ENCODE data around the gene PLPP7. TPM values are rescaled to one million over a fixed set of nuclear protein-coding genes. Genes with fewer than 3 reads are reported as not detected.

Gene PLPP7
- total and polyA plus RNA-seq, 4 donors = 0.18 to 0.59 (median 0.51) TPM; not detected in 1

GRCh38 chr9:131290767-131291370 lies 1.3 kb downstream of the PLPP7 start (continued):
- TF ChIP-seq FOXA1 (IDR thresholded peaks at IDR 0.05) = no peak
- TF ChIP-seq EGR1 (IDR thresholded peaks at IDR 0.05; ENCODE audit: low read depth in 2 of 2) = no peak

- Histone ChIP-seq H3K27ac (ENCODE audit: low read depth in 1 of 2, low read length in 2 of 2) (no peak overlapping the region), H3K36me3 (ENCODE audit: control insufficient read depth in 4 of 4, insufficient read depth in 3 of 4, low read depth in 1 of 4, low read length in 3 of 4) (no peaks in the 10 kb centered on the region), H3K9me3 (ENCODE audit: control insufficient read depth in 4 of 4, low read length in 3 of 4) (no peaks in the 10 kb centered on the region), H3K4me3 (ENCODE audit: low read depth in 1 of 3, low read length in 3 of 3) (no peak overlapping the region), H3K27me3 (ENCODE audit: control insufficient read depth in 4 of 4, insufficient read depth in 4 of 4, low read length in 3 of 4) (no peaks in the 10 kb centered on the region), H3K9ac (ENCODE audit: low read depth in 1 of 2, low read length in 2 of 2) (no peak overlapping the region), H3K4me1 (ENCODE audit: control insufficient read depth in 4 of 4, insufficient read depth in 4 of 4, low read length in 3 of 4) (no peaks in the 10 kb centered on the region)
- TF ChIP-seq FOXA2 (IDR thresholded peaks at IDR 0.05) = no peak
- no peak for TF ChIP-seq ZBTB33 (IDR thresholded peaks at IDR 0.05)
- TF ChIP-seq JUND (IDR thresholded peaks at IDR 0.05) = no peak
- TF ChIP-seq RXRA (IDR thresholded peaks at IDR 0.05) = no peak
- no peak for TF ChIP-seq SP1 (IDR thresholded peaks at IDR 0.05)
- TF ChIP-seq CTCF (IDR thresholded peaks at IDR 0.05; ENCODE audit: low read depth, low read length, missing input control) = no peak
- no peak for TF ChIP-seq GABPA (IDR thresholded peaks at IDR 0.05 in 1 of 2, conservative IDR thresholded peaks at IDR 0.05 in 1 of 2)
- no peak for TF ChIP-seq RAD21 (IDR thresholded peaks at IDR 0.05)
- no peak for TF ChIP-seq YY1 (IDR thresholded peaks at IDR 0.05)
- no peak for TF ChIP-seq HNF4A (conservative IDR thresholded peaks at IDR 0.05)
- no peak for TF ChIP-seq FOXA1 (IDR thresholded peaks at IDR 0.05)
- TF ChIP-seq MAX (IDR thresholded peaks at IDR 0.05) = no peak
- TF ChIP-seq REST (IDR thresholded peaks at IDR 0.05) = no peak
- WGBS = 86% methylated on average over 7 of the region's 7 CpGs
- DNase-seq (ENCODE audit: low spot score) = no peak
Observed at GRCh38 chr9:131291795-131292315, 2.3 kb downstream of the PLPP7 start.

Measured in liver (tissue), 9 donors.